ENCODE results near the gene OBSCN.

Gene OBSCN

DNA sequence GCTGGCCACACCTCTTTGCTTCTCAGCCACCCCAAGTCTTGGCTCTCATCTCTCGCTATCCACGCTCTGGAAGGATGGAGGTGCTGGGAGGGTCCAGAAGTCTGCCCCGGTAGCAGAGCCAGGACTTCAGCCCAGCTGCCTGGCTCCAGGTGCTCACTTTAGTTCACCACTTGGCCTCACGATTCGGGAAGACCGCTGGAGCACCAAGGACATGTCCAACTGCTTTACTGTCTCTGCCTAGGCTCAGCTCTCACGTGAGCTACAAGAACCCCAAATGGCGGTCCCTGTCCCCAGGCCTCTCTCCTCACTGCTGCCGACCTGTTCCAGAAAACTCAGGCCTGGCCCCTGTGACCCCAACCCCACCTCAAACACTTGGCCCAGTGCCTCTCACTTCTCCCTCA is 195.4 kb downstream of the OBSCN start:
- no peak for DNase-seq (ENCODE audit: low read depth in 2 of 2)

GRCh38 chr1:228404107-228404720 is 196.4 kb downstream of the OBSCN start:
- DNase-seq (ENCODE audit: low read depth in 2 of 2) = no peak

GRCh38 chr1:228405200-228405978 is 197.5 kb downstream of the OBSCN start:
- no peak for DNase-seq (ENCODE audit: low read depth in 2 of 2)

DNA sequence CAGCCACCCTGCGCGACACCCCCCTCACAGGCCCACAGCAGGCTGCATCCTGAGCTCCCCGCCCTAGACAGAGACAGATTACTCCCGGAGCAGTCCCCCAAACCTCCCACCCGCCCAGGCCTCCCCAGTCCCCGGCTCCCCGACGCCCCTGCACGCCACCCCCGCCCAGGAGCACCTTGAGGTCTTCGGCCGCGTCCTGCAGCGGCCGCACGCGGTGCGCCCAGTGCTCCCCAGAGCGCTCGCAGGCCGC is 198.1 kb downstream of the OBSCN start:
- no peak for DNase-seq (ENCODE audit: low read depth in 2 of 2)

DNA sequence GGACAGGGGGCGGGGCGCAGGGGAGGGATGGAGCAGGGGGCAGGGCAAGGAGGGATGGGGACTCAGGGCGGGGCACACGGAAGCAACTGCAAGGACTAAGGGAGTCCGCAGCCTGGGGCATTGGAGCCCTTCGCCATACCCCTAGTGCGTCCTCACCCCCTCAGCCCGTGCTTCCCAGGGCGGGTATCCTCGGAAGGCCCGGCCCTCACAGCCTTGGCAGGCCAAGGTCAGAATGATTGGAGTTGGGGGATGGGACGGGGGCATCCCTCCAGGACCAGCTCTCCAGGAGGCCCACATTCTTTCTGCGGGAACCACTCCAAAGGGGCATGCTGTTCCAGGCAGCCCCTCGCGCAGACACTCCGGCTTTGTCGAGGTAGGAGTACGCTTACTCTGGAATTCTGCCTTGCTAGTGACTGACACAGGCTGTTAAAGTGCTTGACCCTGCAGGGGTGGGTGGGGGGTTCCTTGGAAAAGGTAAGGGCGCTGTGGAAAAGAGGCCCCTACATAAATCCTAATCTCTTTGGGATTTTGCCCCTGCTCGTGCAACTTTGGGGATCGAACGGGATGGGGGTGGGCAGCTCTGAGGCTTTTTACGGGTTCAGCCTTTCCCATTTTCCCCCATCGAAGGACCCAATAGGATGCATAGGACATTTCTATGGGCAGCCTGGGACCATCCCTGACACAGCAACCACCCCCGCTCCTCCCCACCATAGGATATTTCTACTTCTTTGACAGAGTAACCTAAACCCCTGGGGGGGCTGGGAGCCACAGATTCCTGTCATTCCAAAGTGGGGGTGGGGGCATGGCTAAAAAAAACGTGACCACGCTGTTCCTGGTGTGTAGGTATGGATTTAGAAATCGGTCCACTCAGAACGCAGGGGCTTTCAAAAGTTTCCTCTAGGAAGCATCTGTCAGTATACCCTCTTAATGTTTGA is 199.5 kb downstream of the OBSCN start:
- DNase-seq (ENCODE audit: low read depth in 2 of 2) = no peak

DNA sequence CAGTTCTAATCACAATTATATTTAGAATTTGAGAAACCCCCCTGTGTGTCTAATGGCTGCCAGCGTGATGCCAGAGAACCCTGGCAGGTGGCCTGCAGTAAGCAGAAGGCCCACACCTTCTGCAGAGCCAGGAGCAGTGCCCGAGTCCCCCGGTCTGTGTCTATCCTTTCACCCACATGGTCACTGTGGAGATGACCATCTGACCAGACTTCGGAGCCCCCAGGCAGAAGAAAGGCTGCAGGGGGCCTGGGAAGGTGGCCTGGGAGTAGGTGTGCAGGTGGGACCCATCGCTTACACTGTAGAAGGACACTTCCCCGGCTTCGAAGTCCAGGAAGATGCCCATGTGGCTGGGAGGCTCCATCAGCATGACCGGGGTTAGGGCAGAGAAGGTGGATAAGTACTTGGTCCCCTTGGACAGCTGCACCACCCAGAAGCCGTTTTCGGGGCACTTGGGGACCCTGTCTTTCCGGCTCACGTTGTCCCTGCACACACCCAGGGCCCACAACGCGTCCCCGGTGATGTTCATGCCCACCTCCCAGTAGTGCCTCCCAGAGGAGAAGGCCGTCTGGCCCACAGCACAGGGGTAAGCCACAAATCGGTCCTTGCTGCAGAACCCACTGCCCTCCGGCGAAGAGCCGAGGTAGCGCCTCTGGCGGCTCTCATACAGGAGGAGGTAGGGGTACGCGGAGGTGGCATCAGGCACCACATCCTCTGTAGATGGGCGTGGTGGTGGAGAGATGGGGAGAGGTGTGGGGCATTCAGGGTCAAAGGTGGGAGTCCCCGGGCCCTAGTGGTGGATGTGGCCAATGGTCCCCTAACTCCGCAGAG is 200.4 kb downstream of the OBSCN start:
- no peak for DNase-seq (ENCODE audit: low read depth in 2 of 2)

DNA sequence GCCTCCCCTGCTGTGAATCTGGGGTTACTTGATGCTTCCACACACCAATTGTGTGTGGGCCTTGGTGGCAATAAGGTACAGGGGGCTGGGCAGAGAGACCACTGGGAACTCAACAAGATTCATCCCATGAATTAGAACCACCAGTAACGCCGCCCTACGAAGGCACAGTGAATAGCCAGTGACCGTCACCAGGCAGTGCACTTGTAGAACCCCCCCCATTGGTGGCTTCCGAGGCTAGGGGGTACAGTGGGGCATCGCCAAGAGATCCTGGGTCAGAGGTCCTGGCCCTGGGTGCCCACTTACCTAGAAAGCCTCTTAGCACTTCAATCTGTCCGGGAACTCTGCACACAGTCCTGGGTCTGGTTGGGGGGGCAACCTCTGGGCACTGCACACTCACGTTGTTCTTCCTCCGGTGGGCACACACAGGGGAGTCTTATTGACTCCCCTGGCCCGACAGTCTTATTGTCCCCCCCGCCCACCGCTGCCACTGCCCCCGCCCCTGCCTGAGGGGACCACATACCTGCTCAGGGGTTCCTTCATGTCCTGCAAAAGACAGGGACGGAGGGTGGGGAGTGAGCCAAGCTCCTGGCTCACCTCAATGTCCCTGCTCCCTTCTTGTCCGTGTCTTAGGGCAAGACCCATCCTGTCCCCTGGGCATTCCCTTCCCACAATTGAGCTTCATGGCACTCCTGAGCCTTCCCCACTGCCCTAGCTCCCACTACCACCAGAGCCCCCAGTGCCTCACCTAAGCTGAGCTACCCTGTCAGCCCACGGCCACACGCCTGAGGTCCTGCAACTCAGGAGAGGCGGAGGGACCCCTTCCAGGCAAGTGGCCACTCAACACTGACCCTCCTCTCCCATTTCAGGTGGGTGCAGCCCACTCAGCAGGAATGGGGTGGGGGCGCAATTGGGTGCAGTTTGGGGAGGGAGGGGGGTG is 201.3 kb downstream of the OBSCN start:
- no peak for DNase-seq (ENCODE audit: low read depth in 2 of 2)

- DNase-seq (ENCODE audit: low read depth in 2 of 2) = no peak
Observed at GRCh38 chr1:228410015-228410414, 202.2 kb downstream of the OBSCN start.

DNA sequence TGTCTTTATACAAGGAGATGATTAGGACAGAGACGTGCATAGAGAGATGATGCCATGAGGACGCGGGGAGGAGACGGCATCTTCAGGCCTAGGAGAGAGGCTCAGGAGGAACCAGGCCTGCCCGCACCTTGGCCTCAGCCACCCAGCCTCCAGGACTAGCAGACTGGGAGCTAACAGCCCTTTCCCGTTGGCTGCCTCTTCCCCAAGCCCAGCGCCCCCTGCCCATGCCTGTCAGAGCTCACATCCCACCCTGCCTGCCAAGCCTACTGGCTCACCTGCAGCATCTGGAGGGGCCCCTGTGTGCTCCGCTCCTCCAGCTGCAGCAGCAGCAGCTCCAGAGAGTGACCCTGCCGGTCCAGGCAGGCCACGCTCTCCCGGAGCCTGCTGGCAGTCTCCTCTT is 202.8 kb downstream of the OBSCN start:
- DNase-seq (ENCODE audit: low read depth in 2 of 2) = no peak

DNA sequence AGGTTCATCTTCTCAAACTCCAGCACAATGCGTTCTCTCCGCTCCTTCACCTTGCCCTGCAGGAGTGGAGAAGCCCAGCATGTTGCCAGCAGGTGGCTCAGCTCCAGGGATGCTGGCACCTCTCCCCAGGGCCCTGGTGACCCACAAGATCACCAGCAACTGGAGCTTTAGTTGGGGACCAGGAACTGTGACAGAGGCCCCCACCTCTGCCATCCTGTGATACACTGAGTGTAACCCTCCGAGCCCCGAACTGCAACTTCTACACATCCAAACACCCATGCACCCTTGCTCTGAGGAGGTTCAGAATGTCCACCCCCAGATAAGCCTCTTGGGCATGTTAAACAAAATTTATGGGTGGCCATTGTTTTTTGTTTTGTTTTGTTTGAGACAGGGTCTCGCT is 203.3 kb downstream of the OBSCN start:
- no peak for DNase-seq (ENCODE audit: low read depth in 2 of 2)

GRCh38 chr1:228411548-228412430 is 203.9 kb downstream of the OBSCN start:
- DNase-seq (ENCODE audit: low read depth in 2 of 2) = no peak

GRCh38 chr1:228413241-228414010 is 205.6 kb downstream of the OBSCN start:
- no peak for DNase-seq (ENCODE audit: low read depth in 2 of 2)

DNA sequence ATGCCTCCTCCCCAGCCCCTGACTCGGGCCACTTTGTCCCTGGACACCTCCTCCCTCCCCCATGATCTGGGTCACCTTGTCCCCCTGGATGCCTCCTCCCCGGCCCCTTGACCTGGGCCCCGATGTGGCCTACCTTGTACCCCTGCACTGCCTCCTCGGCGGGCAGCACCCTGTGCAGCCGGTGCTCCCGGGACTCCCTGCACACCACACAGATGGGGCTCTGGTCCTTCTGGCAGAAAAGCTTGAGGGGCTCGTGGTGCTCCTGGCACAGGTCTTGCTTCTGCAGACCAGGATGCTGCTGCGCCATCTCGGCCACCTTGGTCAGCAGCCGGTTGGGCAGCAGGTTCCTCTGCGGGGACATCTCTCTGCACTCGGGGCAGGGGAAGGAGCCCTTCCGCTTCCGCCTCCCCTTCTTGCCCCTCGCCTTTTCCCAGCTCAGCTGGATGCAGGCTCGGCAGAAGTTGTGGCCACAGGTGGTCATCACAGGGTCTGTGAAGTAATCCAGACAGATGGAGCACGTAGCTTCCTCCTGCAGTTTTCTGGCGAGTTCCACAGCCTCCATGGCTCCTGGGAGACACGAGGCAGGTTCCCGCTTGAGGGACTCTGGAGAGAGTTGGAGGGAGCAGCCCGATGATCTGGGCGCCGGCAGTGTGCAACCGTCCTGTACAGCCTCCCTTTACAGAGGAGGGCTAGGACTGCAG is 206.8 kb downstream of the OBSCN start:
- no peak for DNase-seq (ENCODE audit: low read depth in 2 of 2)

- DNase-seq (ENCODE audit: low read depth in 2 of 2) = no peak
Observed at GRCh38 chr1:228415221-228415620, 207.4 kb downstream of the OBSCN start.

DNA sequence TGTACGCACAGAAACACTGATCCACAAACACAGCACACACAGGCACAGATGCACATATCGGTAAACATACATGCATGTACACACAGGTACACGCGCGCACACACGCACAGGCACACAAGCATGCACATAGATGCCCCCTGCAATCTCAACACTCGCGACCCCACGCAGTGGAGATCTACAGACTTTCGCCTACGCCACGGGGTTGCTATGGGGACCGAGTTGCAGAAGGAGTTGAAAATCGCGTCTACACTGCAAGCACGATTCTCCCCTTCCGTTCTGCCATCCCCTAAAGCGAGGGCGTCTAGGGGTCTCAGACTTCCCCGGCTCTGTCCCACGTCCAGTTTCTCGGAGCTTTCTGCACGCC is 208.0 kb downstream of the OBSCN start:
- no peak for DNase-seq (ENCODE audit: low read depth in 2 of 2)

DNA sequence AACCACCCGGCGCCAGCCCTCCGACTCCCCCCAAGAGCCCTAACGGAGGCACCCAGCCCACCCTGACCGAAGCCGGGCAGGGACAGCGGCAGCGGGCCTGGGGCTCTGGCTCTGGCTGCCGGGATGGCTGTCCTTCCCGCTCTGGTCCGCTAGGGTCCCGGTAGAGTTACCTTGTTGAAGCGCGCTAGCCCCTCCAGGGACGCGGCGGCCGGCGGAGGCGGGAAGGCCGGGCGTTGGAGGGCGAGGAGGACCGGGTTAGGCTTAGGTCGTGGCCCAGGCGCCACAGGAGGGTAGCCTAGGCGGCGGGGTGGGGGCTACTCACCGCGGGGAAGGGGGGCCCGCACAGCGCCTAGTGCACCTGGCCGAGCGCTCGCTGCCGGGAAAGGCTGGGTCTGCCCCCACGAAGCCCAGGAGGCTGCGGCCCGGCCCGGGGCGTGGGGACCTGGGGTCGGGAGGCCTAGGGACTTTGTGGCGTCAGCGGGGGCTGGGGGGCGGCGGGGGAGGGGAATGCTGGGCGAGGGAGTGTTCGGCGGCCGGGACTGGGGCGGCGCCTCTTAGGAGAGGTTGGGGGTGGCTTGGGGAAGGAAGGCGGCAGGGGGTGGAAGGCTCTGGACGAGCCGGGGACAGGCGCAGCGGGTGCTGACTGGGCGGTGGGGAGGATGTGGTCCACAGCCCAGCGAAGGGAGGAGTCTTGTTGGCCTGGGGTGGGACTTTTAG is 208.5 kb downstream of the OBSCN start, which contains the start of gene TRIM17:
TRIM17 (minus strand) TSS at position 645 of the 717 bp plus-strand sequence. CDS start 1,789 bp downstream, outside the sequence.
- no peak for DNase-seq (ENCODE audit: low read depth in 2 of 2)

DNA sequence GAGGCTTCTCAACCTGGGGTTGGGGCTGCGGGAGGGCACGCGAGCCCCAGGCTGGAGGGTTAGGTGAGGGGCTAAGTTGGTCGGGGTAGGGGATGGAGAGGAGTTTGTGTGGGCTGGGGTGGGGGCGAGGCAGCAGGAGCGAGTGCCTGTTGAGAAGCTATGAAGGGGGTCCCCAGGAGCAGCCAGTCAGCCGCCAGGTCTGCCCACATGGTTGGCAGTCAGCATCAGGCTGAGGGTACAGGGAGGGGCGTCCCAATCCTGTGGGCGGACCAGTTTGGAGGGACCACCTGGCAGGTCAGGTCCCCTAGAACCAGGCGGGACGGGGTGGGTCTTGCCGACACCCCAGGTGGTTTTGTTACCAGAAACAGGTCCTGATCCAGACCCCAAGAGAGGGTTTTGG is 209.2 kb downstream of the OBSCN start:
- DNase-seq (ENCODE audit: low read depth in 2 of 2) = no peak

Data from activated CD4-positive, alpha-beta T cell treated with anti-CD3 and anti-CD28 coated beads for 24 hours (primary cell).